Nucleus accumbens (tissue), 56 donors: ENCODE measurements around the gene CFAP97D2.
A peak's percentile ranks its signal among the peaks of the same experiment; 100 is the strongest.
"Not testable (repeated sequence)": the region's sequence is repeated elsewhere in the genome, so short reads cannot be mapped to it uniquely, and the experiment has no call there.

ENCODE experiments used
- DNase-seq, 56 donors: peaks; one replicate each; lab custom pipeline; 2025; lab: John Stamatoyannopoulos, UW

CFAP97D2 gene

DNA sequence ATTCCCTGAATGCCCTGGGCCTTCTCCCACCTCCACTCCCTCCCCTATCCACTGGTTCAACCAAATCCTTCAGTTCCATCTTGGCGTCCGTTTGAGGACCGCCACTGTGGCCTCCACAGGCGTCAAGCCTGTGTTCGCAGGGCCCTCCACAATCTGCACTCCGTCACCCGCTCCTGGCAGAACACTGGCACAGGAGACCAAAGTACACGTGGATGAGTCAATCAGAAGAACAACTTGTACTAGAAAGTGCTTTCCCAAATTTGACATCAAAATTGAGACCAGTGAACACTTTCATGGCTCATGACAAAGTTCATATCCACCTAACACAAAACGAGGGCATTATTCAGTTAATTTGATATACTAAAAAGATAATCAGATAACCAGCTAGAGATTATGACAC is 49.1 kb downstream of the CFAP97D2 start:
- DNase-seq = no peak

DNA sequence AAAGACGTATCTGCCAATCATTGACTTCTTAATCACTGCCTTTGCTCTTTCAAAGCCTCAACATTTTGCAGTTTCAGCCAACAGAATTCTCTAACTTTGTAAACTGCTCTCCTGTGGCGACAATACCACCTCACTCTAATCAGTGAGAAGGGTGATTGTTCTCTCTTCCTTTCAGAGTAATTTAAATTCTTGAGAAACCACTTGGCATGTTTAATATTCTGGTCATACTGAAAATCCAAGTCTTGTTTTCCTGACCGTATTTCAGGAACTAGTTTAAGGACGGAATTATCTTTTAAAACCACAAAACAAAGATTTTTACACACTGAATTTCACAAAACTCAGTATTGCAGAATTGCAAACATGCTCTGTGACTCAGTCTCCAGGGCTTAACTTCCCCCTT is 50.4 kb downstream of the CFAP97D2 start:
- DNase-seq = no peak

DNA sequence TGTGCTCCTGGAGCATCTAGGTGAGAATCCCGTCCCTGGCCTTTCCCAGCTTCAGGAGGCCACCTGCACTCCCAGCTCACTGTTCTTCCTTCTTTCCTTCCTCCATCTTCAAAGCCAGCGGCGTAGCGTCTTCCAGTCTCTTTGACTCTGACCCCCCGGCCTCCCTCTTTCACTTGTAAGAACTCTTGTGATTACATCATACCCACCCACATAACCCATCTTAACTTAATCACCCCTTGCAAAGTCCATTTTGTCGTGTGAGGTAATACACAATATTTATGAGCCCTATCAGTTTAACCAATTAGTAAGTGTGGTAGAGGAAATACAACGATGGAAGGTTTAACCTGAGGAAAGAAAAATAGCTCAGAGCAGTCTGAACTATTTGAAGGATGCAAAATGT is 51.1 kb downstream of the CFAP97D2 start:
- no peak for DNase-seq

DNA sequence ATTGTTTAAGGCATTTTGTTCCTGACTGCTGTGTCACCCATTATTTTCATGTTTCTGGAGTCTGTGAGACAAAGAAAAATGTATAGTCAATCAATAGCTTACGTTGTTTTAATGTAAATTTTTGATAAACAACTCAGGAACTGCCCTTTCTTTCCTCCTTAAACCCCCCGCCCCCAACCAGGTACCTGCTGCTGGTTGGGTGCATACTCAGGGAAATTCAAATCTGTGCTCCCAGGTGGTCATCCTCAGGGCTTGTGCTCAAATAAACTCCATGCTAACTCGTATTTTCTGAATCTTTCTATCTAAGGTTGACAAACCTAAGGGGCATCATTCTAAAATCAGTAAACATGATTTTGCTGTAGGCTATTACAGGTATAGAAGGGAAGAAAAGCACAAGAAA is 51.5 kb downstream of the CFAP97D2 start:
- DNase-seq = no peak

DNA sequence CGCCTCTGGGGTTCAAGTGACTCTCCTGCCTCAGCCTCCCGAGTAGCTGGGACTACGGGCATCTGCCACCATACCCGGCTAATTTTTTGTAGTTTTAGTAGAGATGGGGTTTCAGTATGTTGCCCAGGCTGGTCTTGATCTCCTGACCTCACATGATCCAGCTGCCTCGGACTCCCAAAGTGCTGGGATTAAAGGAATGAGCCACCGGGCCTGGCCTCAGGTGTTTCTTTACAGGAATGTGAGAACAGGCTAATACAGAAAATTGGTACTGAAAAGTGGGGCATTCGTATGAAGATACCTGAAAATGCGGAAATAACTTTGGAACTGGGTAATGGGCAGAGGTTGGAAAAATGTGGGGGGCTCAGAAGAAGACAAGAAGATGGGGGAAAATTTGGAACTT is 52.8 kb downstream of the CFAP97D2 start:
- DNase-seq = no peak

DNA sequence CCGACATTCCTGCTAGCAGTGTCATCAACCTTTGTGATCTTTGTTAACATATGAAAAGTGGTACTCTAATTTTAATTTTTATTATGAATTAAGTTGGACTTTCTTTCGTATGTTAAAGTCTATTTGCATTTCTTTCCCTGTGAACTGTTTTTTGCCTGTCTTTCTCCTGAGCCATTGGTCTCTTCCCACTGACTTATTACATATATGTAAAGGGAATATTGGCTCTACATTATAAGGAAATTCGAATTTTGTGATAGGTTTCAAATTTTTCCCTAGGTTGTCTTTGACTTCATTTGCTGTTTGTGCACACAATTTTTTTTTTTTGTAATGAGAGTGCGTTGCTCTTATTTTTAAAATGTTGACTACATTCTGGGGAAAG is 55.2 kb downstream of the CFAP97D2 start:
- DNase-seq = no peak

DNA sequence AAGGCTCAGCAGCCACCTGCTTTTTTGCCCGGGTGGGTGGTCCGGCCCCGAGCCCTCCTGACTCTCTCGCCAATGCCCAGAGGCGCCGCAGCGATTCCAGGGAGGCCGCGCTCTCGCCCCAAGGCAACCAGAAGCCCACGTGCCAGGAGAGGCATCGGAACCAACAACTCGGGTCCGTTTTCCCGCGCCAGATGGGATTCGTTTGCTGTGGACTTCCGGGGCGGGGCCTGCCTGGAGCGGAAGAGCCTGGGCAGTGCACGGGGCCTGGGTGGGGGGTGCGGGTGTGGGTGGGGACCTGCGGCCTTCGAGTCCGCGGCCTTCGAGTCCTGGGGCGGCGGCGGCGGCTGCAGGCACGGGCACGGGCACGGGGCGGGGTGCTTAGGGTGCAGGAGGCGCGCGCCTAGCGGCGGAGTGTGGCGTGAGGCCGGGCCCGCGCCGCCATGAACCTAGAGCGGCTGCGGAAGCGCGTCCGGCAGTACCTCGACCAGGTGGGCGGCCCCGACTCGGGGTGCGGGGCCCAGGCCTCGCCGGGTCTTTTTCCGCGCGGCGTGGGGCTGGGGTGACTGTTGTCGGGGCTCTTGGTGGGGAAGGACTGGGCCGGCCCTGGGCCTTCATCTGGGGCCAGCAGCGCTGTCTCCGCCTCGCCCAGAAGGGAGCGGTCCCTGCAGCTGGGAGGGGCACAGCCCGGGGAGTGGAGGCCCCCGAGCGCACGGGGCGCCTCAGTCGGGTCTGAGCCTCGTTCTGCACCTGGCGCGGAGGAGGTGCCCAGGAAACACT is 55.8 kb downstream of the CFAP97D2 start, which contains the start of gene CDC16:
TSS of gene CDC16 (plus strand) at position 253 of the 777 bp plus-strand sequence. CDS start at position 441, 188 bp downstream.
- peak; percentile 43 to 97 (median 88) for DNase-seq

DNA sequence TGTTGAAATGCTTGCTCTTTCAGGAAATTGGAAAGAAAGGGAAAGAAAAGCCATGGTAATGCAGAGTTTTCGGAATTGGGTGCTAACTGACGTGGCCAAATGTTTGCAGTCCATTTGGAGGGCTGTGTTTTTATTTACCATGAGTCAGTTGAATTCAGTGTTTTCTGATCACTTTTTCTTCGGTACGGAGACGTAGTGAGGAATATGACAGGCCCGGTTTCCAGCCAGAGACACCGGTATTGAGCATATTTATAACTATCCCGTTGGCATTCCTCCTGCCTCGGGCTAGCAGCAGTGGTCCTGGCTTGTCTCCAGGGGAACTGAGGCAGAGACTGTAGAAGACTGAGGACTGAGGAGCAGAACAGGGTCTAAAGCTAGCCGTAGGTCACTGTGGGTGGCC is 56.6 kb downstream of the CFAP97D2 start:
- DNase-seq = no peak

DNA sequence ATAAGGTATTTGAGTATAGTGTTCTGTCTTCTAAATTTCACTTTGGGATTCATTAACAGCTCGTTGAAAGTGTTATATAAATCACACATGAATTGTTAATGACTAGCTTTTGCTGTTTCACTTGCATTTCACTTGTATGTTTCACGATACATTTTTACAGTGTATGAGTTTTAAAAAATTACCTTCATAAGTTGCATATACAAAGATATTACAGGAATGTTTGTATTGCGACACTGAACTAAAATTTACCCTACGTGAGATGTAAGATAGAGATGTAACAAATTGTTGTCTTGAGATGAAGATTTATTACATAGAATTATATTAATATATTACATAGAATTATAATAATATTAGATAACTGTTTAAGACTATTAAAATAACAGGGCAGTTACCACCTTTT is 57.2 kb downstream of the CFAP97D2 start:
- DNase-seq = no peak

DNA sequence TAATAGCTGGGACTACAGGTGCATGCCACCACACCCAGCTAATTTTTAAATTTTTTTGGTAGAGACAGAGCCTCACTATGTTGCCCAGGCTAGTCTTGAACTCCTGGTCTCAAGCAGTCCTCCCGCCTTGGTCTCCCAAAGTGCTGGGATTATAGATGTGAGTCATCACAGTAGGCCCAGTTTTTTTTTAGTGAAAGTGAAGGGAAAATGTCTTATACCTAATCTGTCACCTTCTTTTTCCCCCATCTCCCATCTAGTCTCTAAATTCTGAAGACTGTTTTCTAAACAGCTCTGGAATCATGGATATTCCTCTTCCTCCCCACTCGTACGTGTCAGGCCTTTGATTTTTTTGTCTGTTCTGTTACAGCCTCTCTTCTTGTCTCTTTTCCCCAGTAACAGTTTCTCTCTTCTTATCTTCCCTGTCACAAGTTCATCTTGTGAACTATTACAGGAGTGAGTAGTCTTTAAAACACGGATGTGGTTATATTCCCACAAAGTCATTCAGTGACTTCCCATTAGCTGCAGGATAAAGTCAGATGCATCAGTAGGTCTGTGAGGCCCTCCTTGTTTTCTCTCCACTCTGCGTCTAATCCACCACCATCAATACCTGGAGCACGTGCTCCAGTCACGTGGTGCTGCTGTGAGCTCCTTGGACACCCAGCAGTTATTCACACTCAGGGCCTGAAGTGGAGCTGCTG is 58.5 kb downstream of the CFAP97D2 start:
- DNase-seq = no peak

DNA sequence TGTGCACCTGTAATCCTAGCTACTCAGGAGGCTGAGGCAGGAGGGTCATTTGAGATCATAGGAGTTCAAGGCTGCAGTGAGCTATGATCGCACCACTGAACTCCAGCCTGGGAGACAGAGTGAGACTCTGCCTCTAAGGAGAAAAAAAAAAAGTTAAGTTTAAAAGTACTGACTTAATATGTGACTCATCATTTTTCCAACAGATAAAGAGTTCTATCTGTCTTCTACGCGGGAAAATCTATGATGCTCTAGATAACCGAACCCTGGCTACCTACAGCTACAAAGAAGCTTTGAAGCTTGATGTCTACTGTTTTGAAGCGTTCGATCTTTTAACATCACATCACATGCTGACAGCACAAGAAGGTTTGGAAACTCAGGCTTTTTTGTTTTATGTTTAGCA is 62.9 kb downstream of the CFAP97D2 start:
- DNase-seq = no peak

DNA sequence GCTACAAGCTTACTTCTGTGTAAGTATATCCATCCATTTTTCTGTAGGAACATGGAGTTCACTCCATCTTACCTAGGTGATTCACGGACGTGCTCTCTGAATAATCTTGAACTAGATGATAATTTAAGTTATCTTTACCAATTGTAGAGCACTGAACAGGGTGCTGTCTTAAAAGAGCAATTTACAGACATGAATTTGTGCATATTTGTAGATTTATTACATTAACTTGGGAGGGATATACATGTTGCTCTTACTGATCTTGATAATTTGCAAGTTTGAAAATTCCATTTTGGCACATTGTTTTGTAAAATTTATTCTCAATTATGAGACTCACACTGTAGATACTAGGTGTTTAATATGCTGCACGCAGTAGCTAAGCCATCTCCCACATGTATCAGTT is 64.9 kb downstream of the CFAP97D2 start:
- no peak for DNase-seq

DNA sequence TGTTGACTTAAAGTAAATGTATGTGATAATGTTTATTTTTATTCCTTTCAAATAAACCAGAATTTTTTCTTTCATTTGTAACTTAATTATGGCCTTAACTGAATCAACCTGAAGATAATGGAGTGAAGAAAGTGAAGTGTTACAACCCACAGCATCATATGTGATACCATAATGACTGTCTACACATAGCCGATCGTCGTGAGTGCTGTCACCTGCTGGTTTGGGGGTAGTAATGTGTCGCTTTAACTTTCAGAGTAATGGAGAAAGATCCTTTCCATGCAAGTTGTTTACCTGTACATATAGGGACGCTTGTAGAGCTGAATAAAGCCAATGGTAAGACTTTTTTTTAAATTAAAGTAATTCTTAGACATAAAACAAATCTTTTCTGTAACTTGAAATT is 65.6 kb downstream of the CFAP97D2 start:
- no peak for DNase-seq

DNA sequence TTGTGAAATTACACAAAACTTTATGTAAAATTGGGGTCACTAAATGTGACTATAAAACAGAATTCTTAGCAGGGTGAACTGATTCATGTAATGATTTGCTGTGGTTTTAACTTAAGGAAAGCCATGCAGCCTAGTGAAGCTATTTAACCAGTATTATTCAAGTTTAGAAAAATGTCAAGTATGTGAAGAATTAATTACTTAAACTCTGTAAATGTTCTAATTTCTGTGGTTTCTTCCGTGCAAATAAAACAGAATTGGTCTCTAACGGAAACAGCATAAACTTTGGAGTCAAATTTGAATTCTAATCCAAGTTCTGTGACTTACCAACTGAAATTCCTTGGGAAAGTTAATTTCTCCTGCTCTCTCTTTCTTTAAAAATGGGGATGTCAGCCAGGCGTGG is 69.0 kb downstream of the CFAP97D2 start:
- no peak for DNase-seq

DNA sequence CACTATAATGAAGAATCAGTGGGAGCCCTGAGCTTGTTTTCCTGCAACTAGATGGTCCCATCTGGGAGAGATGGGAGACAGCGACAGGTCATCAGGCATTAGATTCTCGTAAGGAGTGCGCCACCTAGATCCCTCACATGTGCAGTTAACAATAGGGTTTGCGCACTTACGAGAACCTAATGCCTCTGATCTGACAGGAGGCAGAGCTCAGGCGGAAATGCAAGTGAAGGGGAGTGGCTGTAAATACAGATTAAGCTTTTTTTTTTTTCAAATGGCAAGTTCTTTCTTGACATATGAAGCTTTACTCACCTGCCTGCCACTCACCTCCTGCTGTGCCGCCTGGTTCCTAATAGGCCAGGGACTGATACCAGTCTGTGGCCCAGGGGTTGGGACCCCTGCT is 70.0 kb downstream of the CFAP97D2 start:
- no peak for DNase-seq

DNA sequence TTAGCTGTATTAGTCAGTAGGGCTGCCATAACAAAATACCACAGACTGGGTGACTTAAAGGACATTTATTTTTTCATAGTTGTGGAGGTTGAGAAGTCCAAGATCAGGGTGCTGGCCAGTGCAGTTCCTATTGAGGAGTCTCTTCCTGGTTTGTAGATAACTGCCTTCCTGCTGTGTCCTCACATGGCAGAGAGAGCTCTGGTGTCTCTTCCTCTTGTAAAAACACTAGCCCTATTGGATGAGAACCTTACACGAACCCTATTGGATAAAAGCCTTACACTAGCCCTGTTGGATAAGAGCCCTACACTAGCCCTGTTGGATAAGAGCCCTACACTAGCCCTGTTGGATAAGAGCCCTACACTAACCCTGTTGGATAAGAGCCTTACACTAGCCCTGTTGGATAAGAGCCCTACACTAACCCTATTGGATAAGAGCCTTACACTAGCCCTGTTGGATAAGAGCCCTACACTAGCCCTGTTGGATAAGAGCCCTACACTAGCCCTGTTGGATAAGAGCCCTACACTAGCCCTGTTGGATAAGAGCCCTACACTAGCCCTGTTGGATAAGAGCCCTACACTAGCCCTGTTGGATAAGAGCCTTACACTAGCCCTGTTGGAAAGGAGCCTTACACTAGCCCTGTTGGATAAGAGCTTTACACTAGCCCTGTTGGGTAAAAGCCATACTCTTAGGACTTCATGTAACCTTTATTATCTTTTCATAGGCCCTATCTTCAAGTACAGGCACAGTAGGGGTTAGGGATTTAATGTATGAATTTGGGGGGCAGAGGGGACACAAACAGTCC is 72.8 kb downstream of the CFAP97D2 start:
- DNase-seq = not testable (repeated sequence)

DNA sequence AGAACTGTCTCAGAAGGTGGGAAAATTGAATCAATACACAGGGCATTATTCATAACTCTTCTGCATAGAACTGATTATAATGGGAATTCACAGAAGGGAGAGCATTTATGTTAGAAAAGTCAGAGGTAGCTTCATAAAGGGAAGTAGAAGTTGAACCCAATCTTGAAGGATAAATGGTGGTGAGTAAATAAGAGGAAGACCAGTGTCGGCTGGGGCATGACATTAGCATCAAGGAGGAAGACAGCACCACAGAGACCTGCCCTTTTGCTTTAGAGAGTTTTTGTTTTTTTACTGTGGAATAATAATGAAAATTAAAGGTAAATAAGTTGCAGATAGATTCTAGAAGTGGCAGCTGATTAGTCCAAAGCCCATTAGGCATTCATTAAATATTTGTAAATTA is 77.5 kb downstream of the CFAP97D2 start:
- no peak for DNase-seq

DNA sequence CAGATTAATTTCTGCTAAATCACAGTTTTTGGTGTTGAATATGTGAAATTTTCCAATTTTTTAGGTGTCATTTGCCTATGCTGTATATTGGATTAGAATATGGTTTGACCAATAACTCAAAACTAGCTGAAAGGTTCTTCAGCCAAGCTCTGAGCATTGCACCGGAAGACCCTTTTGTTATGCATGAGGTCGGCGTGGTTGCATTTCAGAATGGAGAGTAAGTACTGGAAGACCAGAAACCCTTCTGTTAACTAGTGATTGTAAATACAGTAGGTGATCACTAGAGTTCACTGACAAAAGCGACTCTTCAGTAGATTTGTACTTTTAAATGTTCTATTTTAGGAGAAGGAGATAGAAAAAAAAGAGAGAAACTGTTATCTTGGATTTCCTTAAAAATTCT is 78.0 kb downstream of the CFAP97D2 start:
- no peak for DNase-seq

DNA sequence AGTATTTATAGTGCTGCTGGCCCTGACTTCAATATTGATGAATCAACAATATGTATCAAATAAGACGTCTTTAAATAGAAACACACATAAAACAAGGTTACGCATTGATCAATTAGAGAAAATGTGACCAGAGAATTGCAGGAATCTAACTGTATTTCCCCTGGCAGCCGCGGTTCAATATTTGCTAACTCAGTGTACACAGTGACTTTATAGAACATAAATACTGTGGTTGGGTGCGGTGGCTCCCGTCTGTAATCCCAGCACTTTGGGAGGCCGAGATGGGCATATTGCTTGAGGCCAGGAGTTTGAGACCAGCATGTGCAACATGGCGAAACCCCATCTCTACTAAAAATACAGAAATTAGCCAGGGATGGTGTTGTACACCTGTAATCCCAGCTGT is 79.5 kb downstream of the CFAP97D2 start:
- DNase-seq = no peak

DNA sequence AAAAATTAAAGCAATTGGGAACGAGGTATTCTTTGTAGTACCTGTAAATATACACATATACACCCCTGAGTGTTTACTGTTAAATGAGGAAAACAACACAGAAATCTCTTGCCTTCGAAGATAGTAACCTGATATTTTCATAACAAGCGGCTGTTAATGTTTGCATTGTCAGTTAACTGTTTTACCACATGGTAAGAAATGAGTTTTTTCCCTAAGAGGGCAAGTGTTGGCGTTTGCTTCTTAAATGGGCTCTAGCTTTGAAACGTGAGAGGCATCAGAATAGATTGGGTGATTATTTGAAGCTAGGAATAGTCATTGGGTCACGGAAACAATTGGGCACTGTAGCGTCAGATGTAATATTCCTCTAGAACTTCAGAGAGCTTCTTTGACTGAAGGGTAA is 80.3 kb downstream of the CFAP97D2 start:
- DNase-seq = no peak

DNA sequence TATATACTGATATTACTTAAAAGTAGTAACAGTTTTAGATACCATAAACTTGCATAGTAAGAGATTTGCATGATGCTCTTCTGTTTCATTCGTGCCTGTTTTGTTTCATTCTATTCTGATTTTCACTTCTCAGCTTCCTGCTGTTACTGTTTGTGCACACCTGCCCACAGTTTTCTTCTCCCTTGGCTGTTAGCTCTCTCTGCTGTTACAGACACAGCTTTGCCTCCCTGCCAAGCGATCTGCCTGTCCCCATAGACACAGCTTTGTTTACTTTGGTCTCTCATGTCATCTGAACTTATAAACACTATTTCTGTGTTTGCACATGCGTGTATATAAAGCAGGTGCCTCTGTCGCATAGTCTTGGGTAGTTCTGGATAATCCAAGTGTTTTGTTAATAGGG is 80.9 kb downstream of the CFAP97D2 start:
- DNase-seq = no peak
